Thyroid gland (tissue), 4 donors: ENCODE data around the gene PLCB1.

ENCODE experiments used
- CTCF ChIP-seq, 6 experiments: fragments of 200-600 bp in 3 of 6; fragments of 450-650 bp in 3 of 6; sonication (generic) in 3 of 6; IDR thresholded peaks; one replicate each; pipeline ENCODE4 v1.5.1; 2016 to 2019; ENCODE audit warnings: antibody characterized with exemption in 6 of 6, mild to moderate bottlenecking in 2 of 6, inconsistent platforms in 1 of 6, moderate library complexity in 1 of 6
- POLR2A ChIP-seq, 2 donors: fragments of 450-650 bp; IDR thresholded peaks; one replicate each; pipeline ENCODE4 v1.6.1; 2017; ENCODE audit warnings: antibody characterized with exemption in 2 of 2, mild to moderate bottlenecking in 2 of 2, moderate library complexity in 1 of 2

GRCh38 chr20:8855315-8855714 lies 723.2 kb downstream of the PLCB1 start:
- TF ChIP-seq CTCF (IDR thresholded peaks at IDR 0.05) (no peak), POLR2A (IDR thresholded peaks at IDR 0.05) (no peak)
